GM12873 (cell line): Measurements from ENCODE around the gene DHRS2.

Experiments used
- TF ChIP-seq, protein P1 (sequence below): IDR thresholded peaks from 2 replicates; pipeline ENCODE4 v1.5.1; 2012; ENCODE audit warnings: low read depth, mild to moderate bottlenecking, moderate library complexity, low read length, control low read depth; ENCODE audit not compliant: insufficient read depth; ENCODE audit errors: missing control alignments

DHRS2 gene

DNA sequence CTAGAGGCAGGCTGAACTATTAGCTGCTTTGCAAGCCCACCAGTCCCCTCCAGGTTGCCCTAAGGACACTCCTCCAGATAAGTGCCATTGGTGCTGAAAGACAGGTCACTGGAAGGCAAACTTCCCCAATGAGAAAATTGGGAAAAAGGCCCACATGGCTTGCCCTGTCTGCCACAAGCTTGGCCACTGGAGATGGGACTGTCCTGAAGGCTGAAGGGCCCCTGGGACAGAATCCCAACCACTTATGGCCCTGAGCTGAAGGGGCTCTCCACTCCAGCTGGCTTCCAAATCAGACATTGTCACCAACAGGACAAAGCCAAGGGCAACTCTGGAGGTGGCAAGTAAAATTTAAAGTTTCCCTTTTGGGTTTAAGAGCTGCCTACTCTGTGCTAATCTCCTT, 12.2 kb upstream of the DHRS2 start:
- TF ChIP-seq, protein P1, sequence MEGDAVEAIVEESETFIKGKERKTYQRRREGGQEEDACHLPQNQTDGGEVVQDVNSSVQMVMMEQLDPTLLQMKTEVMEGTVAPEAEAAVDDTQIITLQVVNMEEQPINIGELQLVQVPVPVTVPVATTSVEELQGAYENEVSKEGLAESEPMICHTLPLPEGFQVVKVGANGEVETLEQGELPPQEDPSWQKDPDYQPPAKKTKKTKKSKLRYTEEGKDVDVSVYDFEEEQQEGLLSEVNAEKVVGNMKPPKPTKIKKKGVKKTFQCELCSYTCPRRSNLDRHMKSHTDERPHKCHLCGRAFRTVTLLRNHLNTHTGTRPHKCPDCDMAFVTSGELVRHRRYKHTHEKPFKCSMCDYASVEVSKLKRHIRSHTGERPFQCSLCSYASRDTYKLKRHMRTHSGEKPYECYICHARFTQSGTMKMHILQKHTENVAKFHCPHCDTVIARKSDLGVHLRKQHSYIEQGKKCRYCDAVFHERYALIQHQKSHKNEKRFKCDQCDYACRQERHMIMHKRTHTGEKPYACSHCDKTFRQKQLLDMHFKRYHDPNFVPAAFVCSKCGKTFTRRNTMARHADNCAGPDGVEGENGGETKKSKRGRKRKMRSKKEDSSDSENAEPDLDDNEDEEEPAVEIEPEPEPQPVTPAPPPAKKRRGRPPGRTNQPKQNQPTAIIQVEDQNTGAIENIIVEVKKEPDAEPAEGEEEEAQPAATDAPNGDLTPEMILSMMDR: no peak

DNA sequence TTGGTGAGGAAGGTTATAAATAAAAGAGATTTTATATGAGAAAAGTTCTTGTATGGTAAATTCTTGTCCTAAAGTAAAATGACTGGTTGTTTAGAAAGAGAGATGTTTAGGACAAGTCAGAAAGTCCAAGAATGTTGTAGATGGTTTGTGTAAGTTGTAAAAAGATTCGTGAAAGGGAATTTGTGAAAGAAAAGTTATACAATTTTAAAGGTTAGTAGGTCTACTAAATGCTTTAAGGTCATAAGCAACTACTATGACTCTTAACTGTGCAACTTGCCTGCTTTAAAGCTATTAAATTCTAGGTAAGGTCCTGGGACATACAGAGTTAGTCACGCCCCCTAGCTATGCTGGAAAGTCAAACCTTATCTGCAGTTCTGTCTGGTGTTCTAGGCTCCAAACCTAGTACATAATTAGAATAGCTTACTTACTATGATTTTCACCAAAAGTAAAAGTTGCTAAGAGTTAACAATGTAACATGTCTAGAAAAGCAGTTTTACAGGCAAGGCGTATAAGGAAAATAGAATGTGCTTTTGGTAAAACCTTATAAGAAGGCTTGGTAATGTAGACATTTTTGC, 11.2 kb upstream of the DHRS2 start:
- TF ChIP-seq, protein P1: no peak

DNA sequence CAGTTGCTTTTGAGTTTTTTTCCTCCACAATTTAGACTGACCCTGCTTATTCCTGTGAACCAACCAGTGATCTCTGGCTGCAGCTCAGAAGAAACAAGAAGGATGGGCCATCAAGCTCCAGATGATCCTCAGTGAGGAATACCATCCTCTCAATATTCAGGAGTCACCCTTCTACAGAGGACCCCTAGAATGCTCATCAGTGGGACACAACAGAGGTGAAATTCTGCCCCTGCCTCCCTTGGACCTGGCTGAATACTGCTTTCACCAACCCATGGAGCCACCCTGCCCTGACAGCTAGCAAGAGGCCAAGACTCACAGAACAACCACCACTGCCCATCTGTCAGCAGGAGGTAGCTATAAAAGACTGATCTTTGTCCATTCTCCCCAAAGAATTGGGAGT, 9.2 kb upstream of the DHRS2 start:
- TF ChIP-seq, protein P1: no peak

DNA sequence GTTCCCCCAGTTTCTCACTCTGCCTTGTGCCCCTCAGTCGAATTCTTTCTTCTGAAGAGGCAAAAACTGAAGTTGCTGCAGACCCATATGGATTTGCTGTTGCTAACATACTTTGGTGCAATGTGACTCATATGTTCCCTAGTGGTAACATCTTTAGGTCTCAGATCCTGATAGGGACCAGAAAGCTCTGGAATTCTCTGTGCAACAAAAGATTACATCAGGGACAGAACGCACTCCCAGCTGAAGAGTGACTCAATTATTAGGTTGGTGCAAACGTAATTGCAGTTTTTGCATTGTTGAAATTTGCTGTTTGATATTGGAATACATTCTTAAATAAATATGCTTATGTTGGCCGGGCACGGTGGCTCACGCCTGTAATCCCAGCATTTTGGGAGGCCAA, 8.2 kb upstream of the DHRS2 start:
- TF ChIP-seq, protein P1: no peak

DNA sequence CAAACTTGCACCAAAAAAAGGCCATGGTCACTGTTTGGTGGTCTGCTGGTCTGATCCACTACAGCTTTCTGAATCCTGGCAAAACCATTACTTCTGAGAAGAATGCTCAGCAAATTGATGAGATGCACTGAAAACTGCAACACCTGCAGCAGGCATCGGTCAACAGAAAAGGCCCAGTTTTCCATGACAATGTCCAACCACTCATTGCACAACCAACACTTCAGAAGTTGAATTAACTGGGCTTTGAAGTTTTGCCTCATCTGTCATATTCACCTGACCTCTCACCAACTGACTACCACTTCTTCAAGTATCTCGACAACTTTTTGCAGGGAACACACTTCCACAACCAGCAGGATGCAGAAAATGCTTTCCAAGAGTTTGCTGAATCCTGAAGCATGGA, 7.0 kb upstream of the DHRS2 start:
- TF ChIP-seq, protein P1: no peak

DNA sequence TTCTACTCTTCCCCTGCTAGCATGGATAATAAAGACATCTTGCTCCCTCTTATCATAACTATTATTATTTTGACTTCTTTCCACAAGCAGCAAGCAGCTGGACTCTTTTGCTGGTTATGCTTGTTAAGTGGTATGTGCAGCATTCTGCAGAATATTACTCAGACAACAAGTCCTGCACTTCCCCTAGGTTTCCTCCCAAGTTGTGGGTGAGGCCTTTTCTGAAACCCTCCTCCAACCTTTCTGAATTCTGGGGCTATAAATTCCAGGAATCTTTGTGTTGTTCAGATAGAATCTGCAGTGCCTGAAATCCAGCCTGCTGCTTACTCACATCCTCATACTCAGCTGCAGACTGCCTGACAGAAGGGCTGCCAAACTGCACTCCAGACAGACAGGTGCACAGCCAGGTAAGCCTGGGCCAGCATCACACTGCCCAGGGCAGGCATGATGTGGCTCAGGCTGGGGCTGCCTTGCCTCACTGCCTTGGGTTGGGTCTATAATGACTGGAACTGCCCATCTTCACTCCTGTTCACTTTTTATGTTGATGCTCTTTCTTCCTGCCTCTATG, 6.2 kb upstream of the DHRS2 start:
- TF ChIP-seq, protein P1: no peak

DNA sequence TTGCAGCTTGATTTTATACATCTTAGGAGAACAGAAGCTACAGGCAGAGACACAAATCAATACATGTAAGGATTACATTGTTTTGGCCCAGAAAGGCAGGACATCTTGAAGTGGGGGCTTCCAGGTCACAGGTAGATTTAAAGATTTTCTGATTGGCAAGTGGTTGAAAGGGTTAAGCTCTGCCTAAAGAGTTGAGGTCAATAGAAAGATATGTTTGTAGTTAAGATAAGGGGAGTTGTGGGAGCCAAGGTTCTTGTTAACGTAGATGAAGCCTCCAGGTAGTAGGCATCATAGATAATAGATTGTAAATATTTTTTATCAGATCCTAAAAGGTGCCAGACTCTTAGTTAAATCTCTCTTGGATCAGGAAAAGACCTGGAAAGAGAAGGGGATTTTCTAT, 5.5 kb upstream of the DHRS2 start:
- TF ChIP-seq, protein P1: no peak
